T-cell (primary cell): Measurements from ENCODE around the gene HES4. TPM values are rescaled to one million over a fixed set of nuclear protein-coding genes. Genes with fewer than 3 reads are reported as not detected.

Experiments used
- ATAC-seq, 4 experiments: fragments of 200-7000 bp in 3 of 4; fragments of 150-1000 bp in 1 of 4; cut with Tn5 transposase; replicated peaks in 1 of 4; 1 replicate in 3 of 4; 2 replicates in 1 of 4; pipeline ENCODE4 v1.10.0; 2021; ENCODE audit warnings: moderate library complexity in 3 of 4, mild to moderate bottlenecking in 2 of 4, moderate number of reproducible peaks in 1 of 4
- CTCF ChIA-PET, 2 donors: fragments of 300-600 bp; sonication (Branson Sonifier 250); formaldehyde crosslinking; loops; one replicate each; lab custom pipeline; 2022; ENCODE audit warnings: antibody characterized with exemption in 2 of 2; lab: Charles Lee
- POLR2A ChIA-PET, 2 donors: fragments of 300-600 bp; sonication (Branson Sonifier 250); formaldehyde crosslinking; loops; one replicate each; lab custom pipeline; 2022; ENCODE audit warnings: antibody characterized with exemption in 2 of 2; lab: Charles Lee
- DNase-seq, 35 experiments: peaks; one replicate each; pipeline versions ENCODE4 v3.0.0 to v3.0.0-alpha.2; 2013 to 2023
- H3K27ac ChIP-seq: one replicate; pipeline ENCODE4 v1.5.1; 2013; ENCODE audit warnings: low read length
- H3K27me3 ChIP-seq, 2 experiments: replicated peaks in 1 of 2; 1 replicate in 1 of 2; 2 replicates in 1 of 2; pipeline versions ENCODE4 v1.6.1 to v1.7.0; 2013; ENCODE audit warnings: low read length in 1 of 2, mixed read lengths in 1 of 2; ENCODE audit not compliant: control insufficient read depth in 2 of 2, insufficient read depth in 2 of 2; ENCODE audit errors: extremely low read depth in 1 of 2
- H3K36me3 ChIP-seq, 2 donors: 1 replicate in 1 of 2; 2 replicates in 1 of 2; pipeline versions ENCODE4 v1.6.1 to v1.7.0; 2013; ENCODE audit warnings: low read length in 1 of 2; ENCODE audit not compliant: control insufficient read depth in 2 of 2, insufficient read depth in 1 of 2; ENCODE audit errors: extremely low read depth in 1 of 2
- H3K4me1 ChIP-seq, 2 experiments: 1 replicate in 1 of 2; 2 replicates in 1 of 2; pipeline versions ENCODE4 v1.6.1 to v1.7.0; 2013; ENCODE audit warnings: low read length in 2 of 2, mixed read lengths in 1 of 2; ENCODE audit not compliant: insufficient read depth in 2 of 2, control insufficient read depth in 1 of 2; ENCODE audit errors: extremely low read depth in 1 of 2
- H3K4me3 ChIP-seq, 2 donors: 1 replicate in 1 of 2; 2 replicates in 1 of 2; pipeline versions ENCODE4 v1.5.1 to v1.7.0; 2013; ENCODE audit warnings: mild to moderate bottlenecking in 2 of 2, low read length in 1 of 2, moderate library complexity in 1 of 2; ENCODE audit not compliant: control insufficient read depth in 1 of 2; ENCODE audit errors: extremely low read depth in 1 of 2
- H3K9me3 ChIP-seq: 2 replicates; pipeline ENCODE4 v1.7.0; 2013
- H3K27ac Mint-ChIP-seq, 2 donors: one replicate each; pipeline ENCODE4 v1.8.0; 2020 to 2021; ENCODE audit warnings: mild to moderate bottlenecking in 2 of 2, mixed read lengths in 2 of 2
- H3K27me3 Mint-ChIP-seq, 2 donors: one replicate each; pipeline ENCODE4 v1.8.0; 2021 to 2022; ENCODE audit warnings: mixed read lengths in 2 of 2
- H3K36me3 Mint-ChIP-seq: one replicate; pipeline ENCODE4 v1.8.0; 2021; ENCODE audit warnings: mixed read lengths
- H3K4me1 Mint-ChIP-seq, 3 donors: one replicate each; pipeline ENCODE4 v1.8.0; 2020 to 2022; ENCODE audit warnings: mixed read lengths in 3 of 3, mild to moderate bottlenecking in 1 of 3
- H3K4me3 Mint-ChIP-seq, 3 donors: one replicate each; pipeline ENCODE4 v1.8.0; 2020 to 2022; ENCODE audit warnings: mild to moderate bottlenecking in 3 of 3, mixed read lengths in 3 of 3, moderate library complexity in 3 of 3
- H3K9me3 Mint-ChIP-seq, 3 donors: one replicate each; pipeline ENCODE4 v1.8.0; 2020 to 2022; ENCODE audit warnings: mixed read lengths in 3 of 3
- WGBS: methylation state at CpG from one replicate; pipeline ENCODE4 v1.1.5; 2013; ENCODE audit warnings: missing lambda C conversion rate; ENCODE audit not compliant: insufficient coverage; 5-methylcytosine and 5-hydroxymethylcytosine counted together
- total RNA-seq, 35 experiments: library from RNA in 6 of 35; stranded (reverse) in 6 of 35; fragments of 120-200 nt in 1 of 35; gene quantifications; one replicate each; pipeline versions ENCODE4 v1.2.1 to v1.2.4 and lab custom pipeline; 2013 to 2026

HES4 gene
- total RNA-seq, 5 donors from 2014 or later (not counting 1 experiment from before 2014, with no cell fraction given) = 1.5 to 11.9 (median 2.6) TPM

- Histone ChIP-seq H3K4me1 (peaks cover 9 to 44% of the 10 kb centered on the region in 2 experiments), H3K27ac (no peak overlapping the region), H3K9me3 (no peaks in the 10 kb centered on the region), H3K4me3 (no peak overlapping the region), H3K36me3 (no peaks in the 10 kb centered on the region), H3K27me3 (peaks cover 2 to 73% of the 10 kb centered on the region in 2 experiments)
- DNase-seq (no peak), ATAC-seq (no peak)
- H3K27ac Mint-ChIP-seq = no peak overlapping the region
- H3K36me3 Mint-ChIP-seq = no peaks in the 10 kb centered on the region
- WGBS = 89% methylated on average over 3 of the region's 22 CpGs
- no peak overlapping the region for H3K4me3 Mint-ChIP-seq
- H3K4me1 Mint-ChIP-seq = peaks cover 12 to 17% (median 15%) of the 10 kb centered on the region in 3 donors
- POLR2A ChIA-PET = no interaction called here
- no peaks in the 10 kb centered on the region for H3K9me3 Mint-ChIP-seq
- peaks cover 7 to 39% of the 10 kb centered on the region in 2 donors for H3K27me3 Mint-ChIP-seq
- CTCF ChIA-PET = interaction anchor here (0.5 to 0.6 kb wide), 3 partner anchors 9 to 773 kb away, joined by 5 to 6 read pairs (median 5); no protein-coding TSS in a partner anchor
Measured at GRCh38 chr1:1003618-1004419, 3.9 kb upstream of the HES4 start.

- Mint-ChIP-seq H3K27ac (no peak overlapping the region), H3K9me3 (no peaks in the 10 kb centered on the region), H3K27me3 (peaks cover 7 to 36% of the 10 kb centered on the region in 2 donors), H3K4me1 (peaks cover 14 to 22% (median 18%) of the 10 kb centered on the region in 3 donors), H3K36me3 (no peaks in the 10 kb centered on the region), H3K4me3 (peak overlapping the region; percentile 58 to 79 (median 72))
- H3K9me3 ChIP-seq = no peaks in the 10 kb centered on the region
- 3% methylated on average over 53 of the region's 58 CpGs for WGBS
- no peaks in the 10 kb centered on the region for H3K36me3 ChIP-seq
- ATAC-seq (peak in 1 of 4 experiments; percentile 4), DNase-seq (peak in 2 of 35 experiments; percentile 4 to 24)
- H3K4me1 ChIP-seq = peaks cover 9 to 62% of the 10 kb centered on the region in 2 experiments
- peaks cover 2 to 87% of the 10 kb centered on the region in 2 experiments for H3K27me3 ChIP-seq
- ChIA-PET POLR2A (no interaction called here), CTCF (no interaction called here)
- H3K27ac ChIP-seq = no peak overlapping the region
- peak overlapping the region; percentile 11 to 62 for H3K4me3 ChIP-seq
Measured at GRCh38 chr1:1001057-1001783, 1.3 kb upstream of the HES4 start.

- peak overlapping the region; percentile 46 to 62 for H3K4me3 ChIP-seq
- ATAC-seq = peak in 3 of 4 experiments; percentile 8 to 61 (median 8)
- POLR2A ChIA-PET = no interaction called here
Measured at GRCh38 chr1:1000357-1001056, 610 bp upstream of the HES4 start.

GRCh38 chr1:998995-999724 lies 737 bp downstream of the HES4 start:
- Histone ChIP-seq H3K27ac (no peak overlapping the region), H3K27me3 (peaks cover 2 to 87% of the 10 kb centered on the region in 2 experiments), H3K4me1 (peaks cover 9 to 55% of the 10 kb centered on the region in 2 experiments), H3K36me3 (no peaks in the 10 kb centered on the region), H3K4me3 (peak overlapping the region; percentile 12 to 57), H3K9me3 (no peaks in the 10 kb centered on the region)
- DNase-seq (peak in 7 of 35 experiments; percentile 13 to 63 (median 43)), ATAC-seq (peak; percentile 5 to 20 (median 20))
- H3K9me3 Mint-ChIP-seq = no peaks in the 10 kb centered on the region
- peak overlapping the region; percentile 37 to 79 (median 50) for H3K4me3 Mint-ChIP-seq
- H3K36me3 Mint-ChIP-seq = no peaks in the 10 kb centered on the region
- H3K27ac Mint-ChIP-seq = no peak overlapping the region
- WGBS = under 1% methylated on average over 86 of the region's 86 CpGs
- peaks cover 0 to 35% of the 10 kb centered on the region in 2 donors for H3K27me3 Mint-ChIP-seq
- POLR2A ChIA-PET = no interaction called here
- CTCF ChIA-PET = no interaction called here
- peaks cover 7 to 16% (median 13%) of the 10 kb centered on the region in 3 donors for H3K4me1 Mint-ChIP-seq

More at GRCh38 chr1:1000357-1001056, 610 bp upstream of the HES4 start:
- Mint-ChIP-seq H3K27ac (no peak overlapping the region), H3K27me3 (peaks cover 7 to 36% of the 10 kb centered on the region in 2 donors), H3K4me3 (peak overlapping the region; percentile 58 to 79 (median 72)), H3K36me3 (no peaks in the 10 kb centered on the region), H3K9me3 (no peaks in the 10 kb centered on the region), H3K4me1 (peaks cover 16 to 27% (median 20%) of the 10 kb centered on the region in 3 donors)
- 1% methylated on average over 74 of the region's 75 CpGs for WGBS
- Histone ChIP-seq H3K27me3 (peaks cover 2 to 87% of the 10 kb centered on the region in 2 experiments), H3K36me3 (no peaks in the 10 kb centered on the region), H3K4me1 (peaks cover 9 to 66% of the 10 kb centered on the region in 2 experiments), H3K9me3 (no peaks in the 10 kb centered on the region), H3K27ac (no peak overlapping the region)
- CTCF ChIA-PET = no interaction called here
- DNase-seq = peak in 32 of 35 experiments; percentile 57 to 89 (median 74)

GRCh38 chr1:998745-998994 lies 1.2 kb downstream of the HES4 start:
- Histone ChIP-seq H3K4me3 (peak overlapping the region in 1 of 2 donors; percentile 44), H3K4me1 (peaks cover 9 to 55% of the 10 kb centered on the region in 2 experiments), H3K9me3 (no peaks in the 10 kb centered on the region), H3K27me3 (peaks cover 2 to 86% of the 10 kb centered on the region in 2 experiments), H3K27ac (no peak overlapping the region), H3K36me3 (no peaks in the 10 kb centered on the region)
- peaks cover 0 to 35% of the 10 kb centered on the region in 2 donors for H3K27me3 Mint-ChIP-seq
- 0% methylated on average over 13 of the region's 27 CpGs for WGBS
- no peaks in the 10 kb centered on the region for H3K9me3 Mint-ChIP-seq
- CTCF ChIA-PET = no interaction called here
- POLR2A ChIA-PET = no interaction called here
- no peaks in the 10 kb centered on the region for H3K36me3 Mint-ChIP-seq
- peaks cover 7 to 16% (median 13%) of the 10 kb centered on the region in 3 donors for H3K4me1 Mint-ChIP-seq
- ATAC-seq = no peak
- peak overlapping the region in 1 of 3 donors; percentile 46 for H3K4me3 Mint-ChIP-seq
- peak in 2 of 35 experiments; percentile 43 to 49 for DNase-seq
- no peak overlapping the region for H3K27ac Mint-ChIP-seq
